ENCODE results near the gene RTN4RL2. TPM values are rescaled to one million over a fixed set of nuclear protein-coding genes. Genes with fewer than 3 reads are reported as not detected.

Gene RTN4RL2
- total and polyA plus RNA-seq, 2 donors (not counting 3 experiments of a cell fraction or from before 2014, with no cell fraction given), result 0.35 to 1.3 TPM

GRCh38 chr11:57506522-57506921 lies 46.2 kb downstream of the RTN4RL2 start:
- Histone ChIP-seq H3K4me1 (ENCODE audit: control insufficient read depth, extremely low read depth, insufficient read depth, low read length) (no peaks in the 10 kb centered on the region), H3K36me3 (ENCODE audit: control insufficient read depth in 2 of 2, extremely low read depth in 1 of 2, insufficient read depth in 2 of 2, low read length in 2 of 2) (no peaks in the 10 kb centered on the region), H2AFZ (ENCODE audit: low read depth, low read length) (no peak overlapping the region), H4K20me1 (replicated peaks; ENCODE audit: control insufficient read depth, extremely low read depth, insufficient read depth, low read length) (no peaks in the 10 kb centered on the region), H3K9me1 (replicated peaks; ENCODE audit: control insufficient read depth, extremely low read depth, insufficient read depth, low read length) (no peaks in the 10 kb centered on the region), H3K9me3 (replicated peaks; ENCODE audit: control insufficient read depth, insufficient read depth, low read length) (no peaks in the 10 kb centered on the region), H3K27ac (ENCODE audit: insufficient read depth, low read depth, low read length) (no peak overlapping the region), H3K9ac (replicated peaks; ENCODE audit: extremely low read depth, insufficient read depth, low read length) (no peak overlapping the region), H3K27me3 (ENCODE audit: control insufficient read depth in 2 of 2, insufficient read depth in 2 of 2, low read length in 2 of 2) (no peaks in the 10 kb centered on the region), H3K4me3 (replicated peaks in 1 of 3; ENCODE audit: insufficient read depth in 1 of 3, low read depth in 1 of 3, low read length in 3 of 3) (no peak overlapping the region), H3K79me2 (ENCODE audit: control insufficient read depth, insufficient read depth, low read length) (no peaks in the 10 kb centered on the region), H3K4me2 (ENCODE audit: insufficient read depth, low read length) (no peak overlapping the region)
- DNase-seq (ENCODE audit: low read depth, low spot score) (no peak), FAIRE-seq (no peak)
- TF ChIP-seq MYC (IDR thresholded peaks at IDR 0.05; ENCODE audit: low read depth, low read length) (no peak), POLR2A (IDR thresholded peaks at IDR 0.05; ENCODE audit: low read depth, low read length) (no peak), GATA2 (IDR thresholded peaks at IDR 0.05; ENCODE audit: insufficient read depth, insufficient read length, low read depth, low read length) (no peak), JUN (IDR thresholded peaks at IDR 0.05; ENCODE audit: borderline replicate concordance, insufficient read depth, insufficient read length, low read depth) (no peak)
- dilution Hi-C loops (cut with MboI; ENCODE audit: extremely low pct_ligation_motif_present, low sequenced_read_pairs) (no loop called here), intact Hi-C loops (cut with micrococcal nuclease) (no loop called here)
- POLR2A ChIA-PET, result no interaction called here
- no TSS peak for BruUV-seq (replicated peaks)
- CTCF ChIA-PET, result interaction anchor here (0.9 to 8.2 kb wide), 3 partner anchors 13 to 23 kb away, joined by 4 to 95 read pairs (median 4); no protein-coding TSS in a partner anchor

- intact Hi-C loops (cut with micrococcal nuclease), result no loop called here
- Histone ChIP-seq H3K4me3 (replicated peaks in 1 of 3; ENCODE audit: insufficient read depth in 1 of 3, low read depth in 1 of 3, low read length in 3 of 3) (no peak overlapping the region), H3K4me1 (ENCODE audit: control insufficient read depth, extremely low read depth, insufficient read depth, low read length) (peaks cover under 1% of the 10 kb centered on the region), H3K4me2 (ENCODE audit: insufficient read depth, low read length) (no peak overlapping the region), H3K27me3 (ENCODE audit: control insufficient read depth in 2 of 2, insufficient read depth in 2 of 2, low read length in 2 of 2) (no peaks in the 10 kb centered on the region), H3K9me3 (replicated peaks; ENCODE audit: control insufficient read depth, insufficient read depth, low read length) (no peaks in the 10 kb centered on the region), H3K9me1 (replicated peaks; ENCODE audit: control insufficient read depth, extremely low read depth, insufficient read depth, low read length) (no peaks in the 10 kb centered on the region), H3K36me3 (ENCODE audit: control insufficient read depth in 2 of 2, extremely low read depth in 1 of 2, insufficient read depth in 2 of 2, low read length in 2 of 2) (no peaks in the 10 kb centered on the region), H3K79me2 (ENCODE audit: control insufficient read depth, insufficient read depth, low read length) (no peaks in the 10 kb centered on the region), H4K20me1 (replicated peaks; ENCODE audit: control insufficient read depth, extremely low read depth, insufficient read depth, low read length) (no peaks in the 10 kb centered on the region), H2AFZ (ENCODE audit: low read depth, low read length) (no peak overlapping the region), H3K9ac (replicated peaks; ENCODE audit: extremely low read depth, insufficient read depth, low read length) (no peak overlapping the region), H3K27ac (ENCODE audit: insufficient read depth, low read depth, low read length) (no peak overlapping the region)
- ChIA-PET POLR2A (no interaction called here), CTCF (interaction anchor here (8.2 kb wide), 1 partner anchor 15 kb away, joined by 95 read pairs; no protein-coding TSS in a partner anchor)
- dilution Hi-C loops (cut with MboI; ENCODE audit: extremely low pct_ligation_motif_present, low sequenced_read_pairs), result no loop called here
- BruUV-seq (replicated peaks), result no TSS peak
- DNase-seq (ENCODE audit: low read depth, low spot score) (no peak), FAIRE-seq (no peak)
- TF ChIP-seq POLR2AphosphoS5 (IDR thresholded peaks at IDR 0.05; ENCODE audit: insufficient read depth, low read depth, low read length) (no peak), POLR2A (IDR thresholded peaks at IDR 0.05; ENCODE audit: low read depth, low read length) (no peak), FOS (IDR thresholded peaks at IDR 0.05; ENCODE audit: borderline replicate concordance, insufficient read depth, low read length) (no peak), GATA2 (IDR thresholded peaks at IDR 0.05; ENCODE audit: insufficient read depth, insufficient read length, low read depth, low read length) (no peak), EZH2 (IDR thresholded peaks at IDR 0.05; ENCODE audit: borderline replicate concordance, low read depth, low read length, severe bottlenecking) (no peak), CTCF (IDR thresholded peaks at IDR 0.05; ENCODE audit: extremely low read depth in 1 of 2, insufficient read depth in 1 of 2, low read depth in 1 of 2, low read length in 2 of 2) (no peak), JUN (IDR thresholded peaks at IDR 0.05; ENCODE audit: borderline replicate concordance, insufficient read depth, insufficient read length, low read depth) (no peak), MYC (IDR thresholded peaks at IDR 0.05; ENCODE audit: low read depth, low read length) (no peak), MAX (IDR thresholded peaks at IDR 0.05; ENCODE audit: insufficient read depth, insufficient read length) (no peak)
These were observed 48.2 kb downstream of the RTN4RL2 start for GRCh38 chr11:57508341-57509170.

Measured in endothelial cell of umbilical vein (primary cell).